Measurements from ENCODE around the gene CDC42BPA. TPM values are rescaled to one million over a fixed set of nuclear protein-coding genes. Genes with fewer than 3 reads are reported as not detected.

Gene CDC42BPA
- total RNA-seq, 4 donors from 2014 or later = 33.3 to 92.7 (median 39.9) TPM

DNA sequence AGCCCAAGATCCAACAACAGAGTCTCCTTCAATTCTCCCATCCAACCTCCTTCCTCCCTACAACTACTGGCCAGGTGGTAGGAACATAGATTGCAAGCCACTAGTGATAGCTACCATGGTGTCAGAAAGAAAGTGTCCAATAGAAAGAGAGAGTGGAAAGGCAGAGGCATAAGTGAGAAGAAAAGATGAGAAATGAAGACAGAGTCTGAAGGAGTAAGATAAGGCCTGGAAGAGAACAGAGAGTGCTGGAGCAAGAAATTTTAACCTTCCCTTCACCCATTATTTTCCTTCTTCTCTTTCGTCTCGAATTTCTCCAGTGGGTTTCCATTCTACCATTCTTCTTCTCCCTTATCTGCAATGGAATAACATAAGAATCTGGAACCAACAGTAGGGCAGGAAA lies 57.9 kb downstream of the CDC42BPA start:
- DNase-seq (ENCODE audit: low spot score) (no peak), ATAC-seq (ENCODE audit: low FRiP score) (no peak)
- TF ChIP-seq CTCF (IDR thresholded peaks at IDR 0.05) = no peak

DNA sequence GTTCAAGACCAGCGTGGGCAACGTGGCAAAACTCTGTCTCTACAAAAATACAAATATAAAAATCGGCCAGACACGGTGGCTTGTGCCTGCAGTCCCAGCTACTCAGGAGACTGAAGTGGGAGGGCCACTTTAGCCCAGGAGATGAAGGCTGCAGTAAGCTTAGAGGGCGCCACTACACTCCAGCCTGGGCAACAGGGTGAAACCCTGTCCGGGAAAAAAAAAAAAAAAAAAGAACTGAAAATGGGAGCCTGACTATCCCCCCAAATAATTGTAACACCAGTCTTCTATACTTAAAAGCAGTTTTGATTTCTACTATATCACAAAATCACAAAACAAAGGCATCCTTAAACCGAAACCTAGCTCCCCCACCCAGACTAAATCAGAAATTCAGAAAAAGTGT lies 60.3 kb downstream of the CDC42BPA start:
- DNase-seq (ENCODE audit: low spot score) = no peak
- no peak for ATAC-seq (ENCODE audit: low FRiP score)
- no peak for TF ChIP-seq CTCF (IDR thresholded peaks at IDR 0.05)

DNA sequence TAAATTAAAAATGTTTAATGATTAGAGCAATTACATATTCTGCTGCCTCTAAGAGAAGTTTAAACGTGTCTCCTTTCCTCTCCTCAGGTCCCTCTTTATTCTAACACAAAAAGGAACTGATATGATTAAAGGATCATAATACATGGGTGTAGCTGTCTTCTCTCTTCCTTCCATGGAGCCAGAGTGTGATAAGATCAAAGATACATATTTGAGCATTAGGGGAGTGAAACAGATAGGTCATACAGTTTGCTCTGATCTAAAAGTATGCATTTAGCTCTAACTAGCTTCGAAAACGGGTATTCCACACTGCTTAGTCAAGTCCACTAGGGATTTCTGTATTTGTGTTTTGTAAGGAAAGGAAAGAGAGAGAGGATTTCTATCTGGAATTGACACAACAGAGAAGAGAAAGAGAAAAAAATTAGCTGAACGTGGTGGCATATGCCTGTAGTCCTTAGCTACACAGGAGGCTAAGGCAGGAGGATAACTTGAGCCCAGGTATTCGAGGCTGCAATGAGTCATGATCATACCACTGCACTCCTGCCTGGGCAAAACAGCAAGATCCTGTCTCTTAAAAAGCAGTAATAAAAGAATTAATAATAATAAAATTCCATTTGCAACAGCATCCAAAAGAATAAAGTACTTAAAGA lies 63.1 kb downstream of the CDC42BPA start:
- no peak for ATAC-seq (ENCODE audit: low FRiP score)
- no peak for TF ChIP-seq CTCF (IDR thresholded peaks at IDR 0.05)

GRCh38 chr1:227253065-227253464 lies 65.2 kb downstream of the CDC42BPA start:
- no peak for DNase-seq (ENCODE audit: low spot score)
- TF ChIP-seq CTCF (IDR thresholded peaks at IDR 0.05) = no peak
- no peak for ATAC-seq (ENCODE audit: low FRiP score)

More for the DNA sequence above, 63.1 kb downstream of the CDC42BPA start:
- no peak for DNase-seq (ENCODE audit: low spot score)

DNA sequence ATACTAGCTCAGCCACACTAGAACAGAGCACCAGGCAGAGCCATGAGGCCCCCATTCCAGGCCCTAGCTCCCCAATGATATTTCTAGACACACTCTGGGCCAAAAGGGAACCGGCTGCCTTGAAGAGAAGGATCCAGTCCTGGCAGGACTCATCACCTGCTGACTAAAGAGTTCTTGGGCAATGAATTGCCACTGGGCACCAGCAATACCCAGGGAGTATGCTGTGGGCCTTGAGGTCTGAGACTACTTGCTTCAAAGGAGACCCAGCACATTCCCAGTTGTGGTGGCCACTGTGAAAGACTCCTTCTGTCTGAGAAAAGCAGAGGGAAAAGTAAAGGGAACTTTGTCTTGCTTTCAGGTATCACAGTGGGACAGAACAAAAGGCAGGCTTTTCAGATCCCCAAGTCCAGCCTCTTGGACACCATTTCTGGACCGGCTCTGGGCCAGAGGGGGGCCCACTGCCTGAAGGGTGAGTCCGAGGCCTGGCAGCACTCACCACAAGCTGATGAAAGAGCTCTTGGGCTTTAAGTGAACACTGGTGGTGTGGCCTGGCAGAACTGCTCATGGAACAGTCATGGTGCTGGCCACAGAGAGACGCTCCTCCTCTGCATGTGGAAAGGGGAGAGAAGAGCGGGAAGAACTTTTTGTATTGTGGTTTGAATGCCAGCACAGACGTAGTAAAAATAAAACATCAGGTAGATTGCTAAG lies 72.5 kb downstream of the CDC42BPA start:
- ATAC-seq (ENCODE audit: low FRiP score) (no peak), DNase-seq (ENCODE audit: low spot score) (no peak)
- TF ChIP-seq CTCF (IDR thresholded peaks at IDR 0.05) = no peak

DNA sequence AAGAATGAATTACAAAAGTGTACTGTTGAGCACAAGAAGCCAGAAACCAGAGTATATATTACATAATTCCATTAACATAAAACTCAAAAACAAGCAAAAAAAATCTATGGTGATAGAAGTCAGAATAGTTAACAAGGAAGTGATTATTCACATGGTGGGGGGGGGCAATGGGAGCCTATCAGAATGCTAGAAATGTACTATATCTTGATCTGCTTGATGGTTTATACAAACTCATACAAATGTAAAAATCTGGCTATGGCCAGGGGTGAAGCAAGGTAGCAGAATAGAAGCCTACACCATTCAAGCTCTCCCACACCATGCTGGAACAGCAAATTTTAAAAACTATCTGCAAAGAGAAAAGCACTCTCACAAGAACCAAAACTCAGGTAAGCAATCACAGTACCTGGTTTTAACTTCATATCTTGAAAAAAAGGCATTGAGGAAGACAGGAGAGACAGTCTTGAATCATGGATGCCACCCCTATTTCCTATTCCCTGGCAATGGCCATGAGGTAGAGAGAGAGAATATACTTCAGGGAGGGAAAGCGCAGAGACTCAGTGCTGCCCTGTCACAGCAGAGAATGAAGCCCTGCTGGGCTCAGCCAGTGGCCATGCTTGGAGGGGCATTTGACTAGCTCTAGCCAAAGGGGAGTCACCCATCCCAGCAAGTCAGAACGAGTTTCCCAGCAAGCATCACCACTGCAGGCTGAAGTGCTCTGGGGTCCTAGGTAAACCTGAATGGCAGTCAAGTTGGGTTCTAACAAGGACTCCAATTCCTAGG lies 73.8 kb downstream of the CDC42BPA start:
- ATAC-seq (ENCODE audit: low FRiP score) (no peak), DNase-seq (ENCODE audit: low spot score) (no peak)
- TF ChIP-seq CTCF (IDR thresholded peaks at IDR 0.05) = no peak

Data from omental fat pad (tissue), 4 donors.